Gastroesophageal sphincter (tissue), 3 donors: Measurements from ENCODE around the gene AMH.

Experiments used
- EP300 ChIP-seq: sonication (generic); formaldehyde crosslinking; IDR thresholded peaks from one replicate; pipeline ENCODE4 v1.6.1; 2017; ENCODE audit warnings: antibody characterized with exemption, mild to moderate bottlenecking
- POLR2A ChIP-seq, 2 donors: fragments of 450-650 bp; IDR thresholded peaks; one replicate each; pipeline ENCODE4 v1.6.1; 2017; ENCODE audit warnings: antibody characterized with exemption in 2 of 2, mild to moderate bottlenecking in 2 of 2, moderate library complexity in 1 of 2
- POLR2AphosphoS5 ChIP-seq: sonication (generic); formaldehyde crosslinking; IDR thresholded peaks from one replicate; pipeline ENCODE4 v1.6.1; 2017; ENCODE audit warnings: antibody characterized with exemption
- TF ChIP-seq, protein P1 (sequence below), 4 experiments: fragments of 200-600 bp in 2 of 4; fragments of 450-650 bp in 2 of 4; sonication (generic) in 1 of 4; IDR thresholded peaks; one replicate each; pipeline ENCODE4 v1.5.1; 2017 to 2019; ENCODE audit warnings: antibody characterized with exemption in 4 of 4, mild to moderate bottlenecking in 2 of 4, moderate library complexity in 2 of 4

DNA sequence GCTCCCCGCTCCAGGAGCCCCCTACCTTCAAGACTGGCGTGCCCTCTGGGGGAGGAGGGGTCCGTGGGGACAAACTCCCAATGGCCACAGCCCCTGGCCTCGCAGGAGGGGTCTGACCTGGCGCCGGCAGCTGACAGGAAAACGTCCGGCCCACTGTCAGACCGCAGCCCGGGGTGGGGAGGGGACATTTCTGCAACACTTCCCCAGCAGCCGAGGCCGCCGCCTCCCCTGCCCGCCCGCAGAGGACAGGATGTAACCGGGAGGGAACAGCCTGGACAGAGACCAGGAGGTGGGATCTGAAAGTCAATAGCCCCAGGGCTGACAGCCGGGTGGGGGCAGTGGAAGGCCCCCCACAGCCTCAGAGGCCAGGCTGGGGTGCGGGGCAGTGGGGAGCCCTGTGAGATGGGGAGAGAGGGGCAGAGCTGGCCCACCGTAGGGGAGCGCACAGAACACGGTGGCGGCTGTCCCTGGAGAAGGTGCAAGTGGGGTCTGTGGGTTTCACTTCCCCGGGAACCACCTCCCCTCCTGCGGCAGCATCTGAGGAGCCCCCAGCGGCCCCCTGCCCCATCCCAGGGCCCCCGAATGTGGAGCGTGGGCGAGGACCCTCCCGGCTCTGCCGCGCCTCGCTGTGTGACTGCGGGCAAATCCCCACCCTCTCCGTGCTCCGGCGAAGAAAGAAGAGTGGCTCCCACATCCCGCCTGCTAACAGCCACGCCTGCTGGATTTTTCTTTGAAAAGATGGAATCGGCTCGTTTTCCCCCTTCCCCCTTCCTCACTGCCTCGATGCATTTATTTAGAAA lies 33.1 kb downstream of the AMH start, which contains the start of gene PEAK3:
- TF ChIP-seq, protein P1, sequence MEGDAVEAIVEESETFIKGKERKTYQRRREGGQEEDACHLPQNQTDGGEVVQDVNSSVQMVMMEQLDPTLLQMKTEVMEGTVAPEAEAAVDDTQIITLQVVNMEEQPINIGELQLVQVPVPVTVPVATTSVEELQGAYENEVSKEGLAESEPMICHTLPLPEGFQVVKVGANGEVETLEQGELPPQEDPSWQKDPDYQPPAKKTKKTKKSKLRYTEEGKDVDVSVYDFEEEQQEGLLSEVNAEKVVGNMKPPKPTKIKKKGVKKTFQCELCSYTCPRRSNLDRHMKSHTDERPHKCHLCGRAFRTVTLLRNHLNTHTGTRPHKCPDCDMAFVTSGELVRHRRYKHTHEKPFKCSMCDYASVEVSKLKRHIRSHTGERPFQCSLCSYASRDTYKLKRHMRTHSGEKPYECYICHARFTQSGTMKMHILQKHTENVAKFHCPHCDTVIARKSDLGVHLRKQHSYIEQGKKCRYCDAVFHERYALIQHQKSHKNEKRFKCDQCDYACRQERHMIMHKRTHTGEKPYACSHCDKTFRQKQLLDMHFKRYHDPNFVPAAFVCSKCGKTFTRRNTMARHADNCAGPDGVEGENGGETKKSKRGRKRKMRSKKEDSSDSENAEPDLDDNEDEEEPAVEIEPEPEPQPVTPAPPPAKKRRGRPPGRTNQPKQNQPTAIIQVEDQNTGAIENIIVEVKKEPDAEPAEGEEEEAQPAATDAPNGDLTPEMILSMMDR (IDR thresholded peaks at IDR 0.05) = no peak
- TF ChIP-seq POLR2A (IDR thresholded peaks at IDR 0.05) (no peak), EP300 (no peak), POLR2AphosphoS5 (no peak)
